K562 (cell line): ENCODE results near the gene EDDM3A. TPM values are rescaled to one million over a fixed set of nuclear protein-coding genes. Genes with fewer than 3 reads are reported as not detected.

Experiments used
- ATAC-seq: fragments of 200-7000 bp; cut with Tn5 transposase; 3 replicates; pipeline ENCODE4 v1.9.1; 2020; ENCODE audit warnings: moderate library complexity
- BruUV-seq: library from RNA; stranded (reverse); fragments of 400-500 nt; replicated peaks from 2 replicates; lab custom pipeline; 2021; lab: Mats Ljungman, UMichigan
- CTCF ChIA-PET: fragments of 300-600 bp; formaldehyde crosslinking; extraction: SDS; loops from one replicate; lab custom pipeline; 2021; ENCODE audit warnings: low intra/inter-chr PET ratio; lab: Yijun Ruan, JAX
- POLR2A ChIA-PET: fragments of 300-600, 350-650 bp; sonication (Branson Sonifier 250); formaldehyde crosslinking; extraction: SDS; loops from one replicate; lab custom pipeline; 2021; ENCODE audit warnings: antibody characterized with exemption, inconsistent platforms; lab: Yijun Ruan, JAX
- DNase-seq, 4 experiments: peaks; one replicate each; pipeline versions ENCODE4 v3.0.0 to v3.0.0-alpha.2; 2011 to 2018; ENCODE audit warnings: low spot score in 3 of 4, mixed read lengths in 3 of 4; ENCODE audit errors: extremely low read depth in 1 of 4
- FAIRE-seq: peaks from 2 replicates; lab custom pipeline; 2011; peaks lifted over from hg19 to GRCh38; lab: Jason Lieb, UNC
- H2AFZ ChIP-seq: 2 replicates; pipeline ENCODE4 v1.6.0; 2011; ENCODE audit warnings: low read depth, low read length, control low read depth, inconsistent platforms
- H3K27ac ChIP-seq: fragments of 200-600 bp; 3 replicates; pipeline ENCODE4 v1.8.0; 2011; ENCODE audit warnings: low read depth, mild to moderate bottlenecking, control low read depth, inconsistent platforms, low read length, moderate library complexity, mixed read lengths; ENCODE audit errors: extremely low read depth
- H3K27me3 ChIP-seq, 2 experiments: fragments of 300-600 bp in 1 of 2; 2 replicates in 1 of 2; 3 replicates in 1 of 2; pipeline versions ENCODE4 v1.6.0 to v1.8.0; 2011; ENCODE audit warnings: inconsistent platforms in 2 of 2, low read length in 2 of 2, mild to moderate bottlenecking in 1 of 2, mixed read lengths in 1 of 2, moderate library complexity in 1 of 2; ENCODE audit not compliant: control insufficient read depth in 2 of 2, insufficient read depth in 2 of 2
- H3K36me3 ChIP-seq: fragments of 300-600 bp; 3 replicates; pipeline ENCODE4 v1.8.0; 2011; ENCODE audit warnings: mild to moderate bottlenecking, low read length, inconsistent platforms; ENCODE audit not compliant: control insufficient read depth, insufficient read depth
- H3K4me1 ChIP-seq, 2 experiments: fragments of 200-600 bp in 1 of 2; replicated peaks in 1 of 2; 2 replicates in 1 of 2; 3 replicates in 1 of 2; pipeline versions ENCODE4 v1.5.1 to v1.8.0; 2011; ENCODE audit warnings: inconsistent platforms in 2 of 2, low read length in 2 of 2, mild to moderate bottlenecking in 1 of 2, mixed read lengths in 1 of 2, moderate library complexity in 1 of 2; ENCODE audit not compliant: control insufficient read depth in 2 of 2, insufficient read depth in 2 of 2
- H3K4me2 ChIP-seq: 2 replicates; pipeline ENCODE4 v1.6.1; 2011; ENCODE audit warnings: low read length, control low read depth, inconsistent platforms, mixed read lengths; ENCODE audit not compliant: insufficient read depth
- H3K4me3 ChIP-seq: fragments of 200-600 bp; sonication (generic), shearing (Covaris generic); 2 replicates; pipeline ENCODE4 v1.5.1; 2016; ENCODE audit warnings: control low read depth, inconsistent platforms
- H3K79me2 ChIP-seq: fragments of 200-600 bp; 3 replicates; pipeline ENCODE4 v1.8.0; 2011; ENCODE audit warnings: low read length, inconsistent platforms; ENCODE audit not compliant: control insufficient read depth, insufficient read depth
- H3K9ac ChIP-seq, 2 experiments: 2 replicates each; pipeline versions ENCODE4 v1.6.0 to v1.6.1; 2011; ENCODE audit warnings: low read depth in 2 of 2, low read length in 2 of 2, control low read depth in 1 of 2, inconsistent platforms in 1 of 2, mild to moderate bottlenecking in 1 of 2, mixed read lengths in 1 of 2; ENCODE audit not compliant: insufficient read depth in 1 of 2
- H3K9me1 ChIP-seq: one replicate; pipeline ENCODE4 v1.6.0; 2011; ENCODE audit warnings: inconsistent platforms, mild to moderate bottlenecking, low read length, moderate library complexity; ENCODE audit not compliant: control insufficient read depth, insufficient read depth
- H3K9me3 ChIP-seq: replicated peaks from 2 replicates; pipeline ENCODE4 v1.5.1; 2011; ENCODE audit warnings: low read depth, low read length, inconsistent platforms; ENCODE audit not compliant: control insufficient read depth, insufficient read depth
- H4K20me1 ChIP-seq: replicated peaks from 2 replicates; pipeline ENCODE4 v1.6.1; 2011; ENCODE audit warnings: low read length, inconsistent platforms, mixed read lengths; ENCODE audit not compliant: control insufficient read depth, insufficient read depth
- BRCA1 ChIP-seq, 2 experiments: fragments of 450-650 bp in 1 of 2; sonication (generic) in 1 of 2; formaldehyde crosslinking in 1 of 2; IDR thresholded peaks; 2 replicates each; pipeline versions ENCODE4 v1.5.0 to v1.6.1; 2017 to 2020; ENCODE audit warnings: mild to moderate bottlenecking in 1 of 2, missing genetic modification reagents in 1 of 2
- ELF1 ChIP-seq: fragments of 200-800 bp; sonication (Bioruptor generic); IDR thresholded peaks from 2 replicates; pipeline ENCODE4 v1.6.1; 2016; ENCODE audit warnings: missing genetic modification characterization, missing compliant biosample characterization
- GTF2E2 ChIP-seq: fragments of 200-800 bp; sonication (Bioruptor generic); IDR thresholded peaks from 2 replicates; pipeline ENCODE4 v1.6.1; 2016; ENCODE audit warnings: missing genetic modification characterization, missing compliant biosample characterization
- MAFG ChIP-seq: fragments of 450-650 bp; conservative IDR thresholded peaks from 2 replicates; pipeline ENCODE4 v1.6.1; 2016; ENCODE audit warnings: missing genetic modification characterization, missing compliant biosample characterization
- MIER1 ChIP-seq: fragments of 450-650 bp; IDR thresholded peaks from 2 replicates; pipeline ENCODE4 v1.6.1; 2016; ENCODE audit warnings: antibody characterized with exemption, mild to moderate bottlenecking, low read depth
- PURB ChIP-seq: sonication (generic); formaldehyde crosslinking; IDR thresholded peaks from 2 replicates; pipeline ENCODE4 v1.9.0; 2021; ENCODE audit warnings: low read depth, mild to moderate bottlenecking, missing genetic modification reagents
- SMAD2 ChIP-seq: fragments of 150-350 bp; IDR thresholded peaks from 2 replicates; pipeline ENCODE4 v1.6.1; 2014; ENCODE audit warnings: low read depth, mild to moderate bottlenecking, low read length
- SMARCB1 ChIP-seq: IDR thresholded peaks from 2 replicates; pipeline ENCODE4 v1.6.1; 2011; ENCODE audit warnings: improper control_type of control experiment, low read depth; ENCODE audit not compliant: insufficient read length
- STAG1 ChIP-seq: sonication (generic); formaldehyde crosslinking; IDR thresholded peaks from 2 replicates; pipeline ENCODE4 v1.5.0; 2020; ENCODE audit warnings: missing genetic modification reagents, borderline replicate concordance
- TCF3 ChIP-seq: sonication (generic); formaldehyde crosslinking; IDR thresholded peaks from 2 replicates; pipeline ENCODE4 v1.4.0; 2020; ENCODE audit warnings: mild to moderate bottlenecking, missing genetic modification reagents
- U2AF2 ChIP-seq: fragments of 200-400 bp; formaldehyde crosslinking; optimal IDR thresholded peaks from 2 replicates; pipeline ENCODE3; 2017; ENCODE audit warnings: low read depth, mild to moderate bottlenecking, low read length
- ZNF184 ChIP-seq: sonication (generic); formaldehyde crosslinking; IDR thresholded peaks from 2 replicates; pipeline ENCODE4 v1.5.0; 2020; ENCODE audit warnings: missing genetic modification reagents
- ZNF384 ChIP-seq: IDR thresholded peaks from 2 replicates; pipeline ENCODE4 v1.6.1; 2012; ENCODE audit warnings: low read depth, low read length, improper control_type of control experiment
- ZNF561 ChIP-seq: fragments of 450-650 bp; formaldehyde crosslinking; conservative IDR thresholded peaks from 2 replicates; pipeline ENCODE4 v1.4.0; 2020; ENCODE audit warnings: mild to moderate bottlenecking, moderate library complexity
- WGBS: fragments of 100-300 bp; shearing (Covaris generic); methylation state at CpG from one replicate; pipeline ENCODE4 v1.1.6; 2016; ENCODE audit warnings: low coverage, mixed read lengths; ENCODE audit not compliant: insufficient coverage; ENCODE audit errors: missing lambda C conversion rate; 5-methylcytosine and 5-hydroxymethylcytosine counted together
- in situ Hi-C: fragments of 300-500 bp; cut with MboI; formaldehyde crosslinking; loops from 4 replicates; pipeline ENCODE4 v1.15.0; 2018; ENCODE audit warnings: inconsistent platforms, mixed read lengths
- intact Hi-C: fragments of 100-400 bp; cut with micrococcal nuclease; formaldehyde crosslinking; loops from 2 replicates; pipeline ENCODE4 v1.14.2; 2022
- polyA plus RNA-seq, 8 experiments: library from polyadenylated mRNA; depleted of rRNA in 4 of 8; stranded (reverse) in 5 of 8; unstranded in 3 of 8; fragments of >200 nt; fragmentation: Nextera tagmentation in 2 of 8; fragmentation: Illumina TruSeq in 1 of 8; extraction: Ambion mirVana in 2 of 8; extraction: Trizol in 1 of 8; gene quantifications; 2 replicates each; pipeline versions ENCODE4 v1.2.1 to v1.2.3, GENCODE V29; 2011 to 2014; ENCODE audit warnings: inconsistent platforms in 1 of 8, missing spikeins in 1 of 8
- total RNA-seq, 7 experiments: library from RNA; depleted of rRNA in 6 of 7; stranded (reverse); fragments of >200 nt in 6 of 7; fragmentation: Illumina TruSeq in 2 of 7; extraction: Trizol in 2 of 7; gene quantifications; 2 replicates each; pipeline versions ENCODE4 v1.2.1 to v1.2.3, GENCODE V29; 2011 to 2021; ENCODE audit warnings: low replicate concordance in 1 of 7
- TF ChIP-seq, protein P1 (sequence below): fragments of 450-650 bp; IDR thresholded peaks from 2 replicates; pipeline ENCODE4 v1.6.1; 2016
- TF ChIP-seq, protein P2 (sequence below): fragments of 450-650 bp; formaldehyde crosslinking; IDR thresholded peaks from 2 replicates; pipeline ENCODE4 v1.4.0; 2020; ENCODE audit warnings: mild to moderate bottlenecking, moderate library complexity

EDDM3A gene
- total and polyA plus RNA-seq, 9 of the 15 experiments (the other 6 are each of a cell fraction or from before 2014, with no cell fraction given) = not detected

DNA sequence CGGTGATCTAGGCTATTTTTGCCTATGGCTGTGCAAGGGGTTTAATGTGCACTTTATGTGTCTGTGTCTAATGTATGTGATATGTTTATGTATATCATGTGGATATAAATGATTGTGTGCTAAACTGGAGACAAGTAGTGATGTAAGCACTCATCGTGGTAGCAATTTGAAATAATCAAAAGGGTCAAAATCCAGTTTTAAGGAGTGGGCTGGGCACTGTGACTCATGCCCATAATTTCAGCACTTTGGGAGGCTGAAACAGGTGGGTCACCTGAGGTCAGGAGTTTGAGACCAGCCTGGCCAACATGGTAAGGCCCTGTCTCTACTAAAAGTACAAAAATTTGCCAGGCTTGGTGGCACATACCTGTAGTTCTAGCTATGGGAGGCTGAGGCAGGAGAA is 2.8 kb downstream of the EDDM3A start:
- Histone ChIP-seq H3K36me3 (no peaks in the 10 kb centered on the region), H3K27ac (no peak overlapping the region), H2AFZ (no peak overlapping the region), H3K9me3 (peaks cover 7% of the 10 kb centered on the region), H4K20me1 (no peaks in the 10 kb centered on the region), H3K4me2 (no peak overlapping the region), H3K79me2 (no peaks in the 10 kb centered on the region), H3K27me3 (no peaks in the 10 kb centered on the region), H3K4me3 (no peak overlapping the region), H3K9me1 (no peaks in the 10 kb centered on the region), H3K4me1 (no peaks in the 10 kb centered on the region)
- DNase-seq = no peak
- BruUV-seq = no TSS peak
- 0% methylated on average over 2 of the region's 2 CpGs for WGBS
- in situ Hi-C loops = no loop called here
- FAIRE-seq = no peak
- intact Hi-C loops = no loop called here
- POLR2A ChIA-PET = no interaction called here
- ATAC-seq = no peak
- TF ChIP-seq SMAD2 (no peak), PURB (CRISPR knock-in tag) (no peak), TCF3 (CRISPR knock-in tag) (no peak)
- TF ChIP-seq, all 486 proteins: peak for 0
- no peak overlapping the region for H3K9ac ChIP-seq
- CTCF ChIA-PET = no interaction called here

DNA sequence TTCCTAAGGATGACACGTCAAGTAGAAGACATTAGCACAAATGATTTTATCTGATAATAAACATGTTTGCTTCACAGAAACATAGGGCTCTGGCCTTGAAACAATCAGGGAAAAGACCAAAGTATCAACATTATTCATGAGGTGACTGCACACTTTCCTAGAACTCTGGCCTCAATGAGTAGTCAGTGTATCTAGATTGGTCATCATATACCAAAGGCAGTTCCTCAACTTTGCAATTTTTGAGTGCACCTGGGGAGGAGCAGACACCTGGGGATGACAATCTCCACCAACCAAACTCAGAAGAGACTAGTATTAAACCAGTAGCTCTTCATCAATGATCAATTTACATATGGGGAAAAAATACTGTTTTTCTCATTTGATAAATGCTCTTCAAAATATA is 4.5 kb downstream of the EDDM3A start:
- H3K4me3 ChIP-seq = no peak overlapping the region
- FAIRE-seq (no peak), DNase-seq (no peak), ATAC-seq (no peak)
- peaks cover 7% of the 10 kb centered on the region for H3K9me3 ChIP-seq
- 0% methylated on average over 1 of the region's 1 CpG for WGBS
- POLR2A ChIA-PET = no interaction called here
- H3K9ac ChIP-seq = no peak overlapping the region
- no peak overlapping the region for H3K27ac ChIP-seq
- in situ Hi-C loops = loop anchor here (10.0 kb wide), 1 partner anchor 105 kb away; no protein-coding TSS in a partner anchor
- H3K4me1 ChIP-seq = no peaks in the 10 kb centered on the region
- no peak overlapping the region for H3K4me2 ChIP-seq
- no peaks in the 10 kb centered on the region for H3K27me3 ChIP-seq
- H2AFZ ChIP-seq = no peak overlapping the region
- H3K36me3 ChIP-seq = no peaks in the 10 kb centered on the region
- CTCF ChIA-PET = no interaction called here
- H3K9me1 ChIP-seq = no peaks in the 10 kb centered on the region
- intact Hi-C loops = no loop called here
- H3K79me2 ChIP-seq = no peaks in the 10 kb centered on the region
- no peaks in the 10 kb centered on the region for H4K20me1 ChIP-seq
- BruUV-seq = no TSS peak
- TF ChIP-seq STAG1 (CRISPR knock-in tag) (no peak), GTF2E2 (tag) (no peak), ZNF561 (CRISPR knock-in tag) (no peak), MIER1 (no peak), U2AF2 (no peak), ZNF184 (CRISPR knock-in tag) (no peak), ZNF384 (no peak), ELF1 (tag) (no peak), MAFG (no peak), SMARCB1 (no peak), BRCA1 (IDR thresholded peaks at IDR 0.05) (no peak), BRCA1 (CRISPR knock-in tag; IDR thresholded peaks at IDR 0.05) (no peak)
- TF ChIP-seq, protein P1, sequence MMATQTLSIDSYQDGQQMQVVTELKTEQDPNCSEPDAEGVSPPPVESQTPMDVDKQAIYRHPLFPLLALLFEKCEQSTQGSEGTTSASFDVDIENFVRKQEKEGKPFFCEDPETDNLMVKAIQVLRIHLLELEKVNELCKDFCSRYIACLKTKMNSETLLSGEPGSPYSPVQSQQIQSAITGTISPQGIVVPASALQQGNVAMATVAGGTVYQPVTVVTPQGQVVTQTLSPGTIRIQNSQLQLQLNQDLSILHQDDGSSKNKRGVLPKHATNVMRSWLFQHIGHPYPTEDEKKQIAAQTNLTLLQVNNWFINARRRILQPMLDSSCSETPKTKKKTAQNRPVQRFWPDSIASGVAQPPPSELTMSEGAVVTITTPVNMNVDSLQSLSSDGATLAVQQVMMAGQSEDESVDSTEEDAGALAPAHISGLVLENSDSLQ = no peak
- TF ChIP-seq, protein P2, sequence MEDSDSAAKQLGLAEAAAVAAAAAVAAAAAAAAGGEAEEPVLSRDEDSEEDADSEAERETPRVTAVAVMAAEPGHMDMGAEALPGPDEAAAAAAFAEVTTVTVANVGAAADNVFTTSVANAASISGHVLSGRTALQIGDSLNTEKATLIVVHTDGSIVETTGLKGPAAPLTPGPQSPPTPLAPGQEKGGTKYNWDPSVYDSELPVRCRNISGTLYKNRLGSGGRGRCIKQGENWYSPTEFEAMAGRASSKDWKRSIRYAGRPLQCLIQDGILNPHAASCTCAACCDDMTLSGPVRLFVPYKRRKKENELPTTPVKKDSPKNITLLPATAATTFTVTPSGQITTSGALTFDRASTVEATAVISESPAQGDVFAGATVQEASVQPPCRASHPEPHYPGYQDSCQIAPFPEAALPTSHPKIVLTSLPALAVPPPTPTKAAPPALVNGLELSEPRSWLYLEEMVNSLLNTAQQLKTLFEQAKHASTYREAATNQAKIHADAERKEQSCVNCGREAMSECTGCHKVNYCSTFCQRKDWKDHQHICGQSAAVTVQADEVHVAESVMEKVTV = no peak
